Muscle of arm (tissue), 12 donors: ENCODE results near the gene SP2. TPM values are rescaled to one million over a fixed set of nuclear protein-coding genes. Genes with fewer than 3 reads are reported as not detected.
A peak's percentile ranks its signal among the peaks of the same experiment; 100 is the strongest.

ENCODE experiments used
- DNase-seq: peaks from one replicate; pipeline ENCODE4 v3.0.0-alpha.2; 2013
- polyA plus RNA-seq, 12 donors: library from polyadenylated mRNA; unstranded; fragments of 120-200 nt; gene quantifications; one replicate each; pipeline ENCODE4 v1.2.1, GENCODE V29; 2013; ENCODE audit not compliant: insufficient read length in 12 of 12

Gene SP2
- polyA plus RNA-seq, 12 donors, result 12.8 to 39.2 (median 15.4) TPM; not detected in 1

- DNase-seq, result no peak
Observed at GRCh38 chr17:47946516-47946915, 50.5 kb downstream of the SP2 start.

DNA sequence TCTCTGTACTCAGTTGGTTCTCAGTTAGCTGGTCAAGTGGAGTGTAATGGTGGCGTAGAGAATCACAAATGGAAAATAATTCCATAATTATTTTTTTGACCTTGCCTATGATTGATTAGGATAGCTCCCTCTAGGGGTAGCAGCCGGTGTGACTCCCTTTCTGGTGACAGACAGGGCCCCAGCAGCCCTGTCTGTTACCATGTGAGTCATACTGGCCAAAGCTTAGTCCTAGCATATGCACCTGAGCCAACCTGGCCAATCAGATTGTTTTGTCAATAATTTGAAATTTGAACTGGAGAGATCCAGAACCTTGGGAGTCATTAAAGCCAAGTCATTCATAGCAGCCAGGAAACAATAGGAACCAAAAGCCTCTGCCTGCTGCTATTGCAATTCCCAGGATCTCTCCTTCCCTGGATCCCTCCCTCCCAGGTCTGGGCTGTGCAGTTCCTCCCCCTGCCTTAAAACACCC, 50.9 kb downstream of the SP2 start:
- no peak for DNase-seq

DNA sequence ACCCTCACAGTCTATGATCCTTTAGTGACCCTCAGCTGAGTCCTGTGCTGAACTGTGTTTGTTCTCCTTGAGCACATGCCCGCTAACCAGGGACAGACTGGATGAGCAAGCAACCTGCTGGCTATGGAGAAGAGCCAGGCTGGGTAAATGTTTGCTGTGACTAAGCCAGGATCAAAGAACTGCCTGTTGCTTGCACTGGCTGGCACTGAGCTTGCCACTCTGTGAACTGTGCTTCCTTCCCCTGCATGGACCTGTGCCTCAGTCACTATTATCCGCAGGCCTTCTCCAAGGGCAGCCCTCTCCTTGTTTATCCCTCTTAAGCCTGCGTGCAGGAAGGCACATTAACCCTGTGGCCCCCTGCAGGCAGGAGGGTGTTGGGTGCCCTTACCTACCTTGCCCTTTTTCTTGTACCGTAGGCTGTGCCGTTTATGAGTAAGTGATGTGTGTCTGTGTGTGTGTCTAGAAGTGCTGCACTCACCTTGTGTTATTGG, 52.7 kb downstream of the SP2 start:
- no peak for DNase-seq

DNA sequence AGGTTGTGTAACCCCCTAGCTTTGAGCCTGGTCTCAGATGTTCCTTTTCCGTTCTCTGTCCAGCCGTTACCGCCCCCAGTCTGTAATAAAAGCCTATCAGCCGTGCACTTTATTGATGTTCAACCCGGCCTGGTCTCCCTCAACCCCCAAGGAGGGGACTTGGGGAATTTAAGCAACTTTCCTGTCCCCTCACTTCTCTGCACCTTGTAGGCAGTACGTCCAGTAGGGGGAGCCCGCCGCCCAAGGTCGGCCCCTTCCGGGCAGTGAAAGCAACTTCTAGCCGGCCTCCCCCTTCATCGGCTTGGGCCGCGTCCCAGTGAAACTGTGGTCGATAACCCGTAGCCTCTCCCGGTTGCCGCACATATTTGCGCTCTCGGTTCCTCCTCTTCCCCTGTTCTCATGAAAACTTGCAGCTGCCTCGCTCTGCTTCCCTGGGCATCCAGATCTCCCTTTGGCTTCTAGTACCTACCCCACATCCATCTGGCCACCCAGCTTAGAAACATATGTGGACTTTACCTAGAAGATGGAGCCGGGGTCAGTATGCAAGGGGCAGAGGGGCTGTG, 53.2 kb downstream of the SP2 start:
- DNase-seq, result peak; percentile 83

- DNase-seq, result no peak
Observed at GRCh38 chr17:47949946-47950345, 53.9 kb downstream of the SP2 start.

GRCh38 chr17:47950448-47950847, 54.4 kb downstream of the SP2 start:
- DNase-seq, result no peak

DNA sequence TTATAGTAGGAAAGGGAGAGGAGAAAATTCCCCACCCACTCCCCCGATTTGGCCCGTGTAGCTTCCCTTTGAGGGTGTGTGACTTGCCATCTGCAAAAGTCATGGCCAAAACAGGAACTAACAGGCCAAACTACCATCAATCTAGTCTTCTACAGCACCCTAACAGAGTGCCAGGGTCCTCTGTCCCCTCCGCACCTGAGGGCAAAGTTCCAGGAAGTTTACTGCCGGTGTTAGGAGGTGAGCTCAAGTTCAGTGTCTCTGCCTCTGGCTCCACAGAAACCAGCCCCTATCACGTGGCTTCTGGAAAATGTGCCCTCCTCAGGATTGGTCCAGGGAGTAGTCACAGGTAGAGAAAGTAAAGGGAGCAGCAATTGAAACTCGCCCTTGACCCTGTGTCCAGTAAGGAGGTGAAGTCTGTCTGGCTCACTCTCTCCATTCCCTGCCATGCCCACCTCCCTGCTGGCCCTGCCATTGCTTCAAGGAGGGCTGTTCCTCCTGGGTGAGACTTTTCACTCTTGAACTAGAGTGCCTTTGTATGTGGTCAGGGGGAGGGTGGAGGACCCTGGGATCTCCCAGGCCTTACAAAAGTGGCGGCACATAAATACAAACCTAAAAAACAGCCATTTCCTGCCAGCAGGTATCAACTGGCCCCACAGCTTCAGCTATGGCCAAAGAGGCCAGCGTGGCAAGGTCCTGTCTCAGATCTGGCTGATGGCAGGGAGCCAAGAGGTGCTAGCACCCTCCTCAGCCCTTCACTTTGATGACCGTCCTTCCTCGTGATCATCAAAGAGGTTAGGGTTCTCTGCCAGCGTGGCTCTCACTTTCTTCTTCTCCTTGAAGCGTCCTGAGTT, 56.4 kb downstream of the SP2 start:
- no peak for DNase-seq

DNA sequence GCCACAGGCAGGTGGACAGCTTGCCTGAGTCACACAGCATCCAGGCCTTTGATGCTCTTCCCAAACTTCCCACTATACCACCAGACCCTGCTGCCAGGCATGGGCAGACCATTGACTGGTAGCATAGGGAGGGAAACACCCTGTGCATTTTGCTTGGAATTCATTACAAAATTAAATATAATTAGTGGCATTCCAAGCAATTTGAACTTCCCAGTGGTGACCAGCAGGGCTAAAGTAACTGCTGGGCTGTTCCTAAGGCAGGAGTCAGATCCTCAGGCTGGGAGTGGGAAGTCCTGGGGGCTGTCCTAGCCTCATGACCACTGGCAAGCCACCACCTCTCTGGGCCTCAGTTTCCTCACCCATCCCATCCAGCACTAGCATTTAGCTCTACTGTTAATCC, 57.9 kb downstream of the SP2 start:
- no peak for DNase-seq

- no peak for DNase-seq
Observed at GRCh38 chr17:47955497-47956461, 59.7 kb downstream of the SP2 start.

- no peak for DNase-seq
Observed at GRCh38 chr17:47956791-47957590, 61.0 kb downstream of the SP2 start.

DNA sequence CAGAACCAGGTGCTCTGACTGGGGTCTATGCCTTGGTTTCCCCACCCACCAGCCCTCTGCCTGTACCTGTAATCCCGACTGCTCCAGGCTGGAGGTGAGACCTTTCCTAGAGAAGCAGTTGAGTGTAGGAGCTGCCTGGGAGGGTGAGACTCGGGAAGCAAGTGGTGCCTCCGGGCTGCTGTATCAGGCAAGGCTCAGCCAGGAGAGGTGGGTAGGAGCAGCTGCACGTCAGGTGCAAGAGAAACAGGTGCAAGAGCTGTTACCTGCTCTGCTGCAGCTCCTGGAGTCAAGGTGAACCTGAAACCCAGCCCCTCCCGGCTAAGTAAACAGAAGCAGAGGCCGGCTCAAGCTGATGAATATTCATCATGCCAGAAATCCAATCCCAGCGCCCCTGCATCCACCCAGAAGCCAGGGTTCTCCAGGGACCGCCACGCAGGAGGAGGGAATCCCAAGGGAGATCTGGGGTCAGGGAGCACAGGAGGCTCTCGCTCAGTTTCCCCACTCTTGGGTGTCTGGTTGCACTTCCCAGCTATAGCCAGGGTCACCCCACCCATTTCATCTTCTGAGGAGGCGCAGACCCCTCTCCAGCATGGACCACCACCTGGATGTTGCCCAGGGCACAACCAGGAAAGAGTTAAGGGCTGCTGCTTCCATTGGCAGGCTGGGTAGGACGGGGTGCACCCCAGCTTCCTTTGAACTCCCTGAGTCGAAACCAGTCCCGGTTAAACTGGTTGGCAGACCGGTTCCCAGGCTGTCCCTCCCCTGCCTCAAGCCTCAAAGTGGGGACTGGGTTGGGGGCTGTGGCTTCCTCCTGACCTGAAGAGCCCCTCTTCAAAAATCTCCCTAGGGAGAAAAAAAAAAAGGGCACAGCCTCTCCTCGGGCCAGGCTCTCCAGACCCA, 61.8 kb downstream of the SP2 start, which contains the start of gene PRR15L:
Gene PRR15L, minus strand, starts transcription at position 293 of the 900 bp plus-strand sequence. CDS start 4,649 bp downstream, outside the sequence.
- no peak for DNase-seq

- DNase-seq, result no peak
Observed at GRCh38 chr17:47959825-47960655, 64.0 kb downstream of the SP2 start.

GRCh38 chr17:47961406-47961805, 65.4 kb downstream of the SP2 start:
- no peak for DNase-seq

- no peak for DNase-seq
Observed at GRCh38 chr17:47962901-47963300, 66.9 kb downstream of the SP2 start.

GRCh38 chr17:47964856-47965255, 68.8 kb downstream of the SP2 start:
- DNase-seq, result no peak

DNA sequence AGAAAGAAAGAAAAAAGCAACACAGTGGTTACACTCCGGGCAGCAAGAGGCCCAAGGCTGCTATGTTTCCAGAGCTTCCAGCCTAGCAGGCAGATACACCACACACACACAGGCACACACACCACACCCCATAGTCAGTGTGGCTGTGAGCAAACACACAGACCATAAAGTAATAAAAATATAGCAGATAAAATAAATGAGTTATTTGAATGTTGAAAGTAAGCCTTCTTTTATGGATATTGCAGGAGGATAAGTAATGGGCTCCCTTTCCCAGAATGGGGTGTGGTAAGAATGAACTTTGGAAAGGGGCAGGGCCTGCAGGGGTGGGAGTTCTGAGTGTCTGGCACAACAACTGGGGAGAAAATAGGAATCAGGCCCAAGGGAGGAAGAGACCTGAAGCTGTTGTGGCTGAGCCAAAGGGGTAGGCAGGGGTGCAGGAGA, 70.1 kb downstream of the SP2 start:
- no peak for DNase-seq

DNA sequence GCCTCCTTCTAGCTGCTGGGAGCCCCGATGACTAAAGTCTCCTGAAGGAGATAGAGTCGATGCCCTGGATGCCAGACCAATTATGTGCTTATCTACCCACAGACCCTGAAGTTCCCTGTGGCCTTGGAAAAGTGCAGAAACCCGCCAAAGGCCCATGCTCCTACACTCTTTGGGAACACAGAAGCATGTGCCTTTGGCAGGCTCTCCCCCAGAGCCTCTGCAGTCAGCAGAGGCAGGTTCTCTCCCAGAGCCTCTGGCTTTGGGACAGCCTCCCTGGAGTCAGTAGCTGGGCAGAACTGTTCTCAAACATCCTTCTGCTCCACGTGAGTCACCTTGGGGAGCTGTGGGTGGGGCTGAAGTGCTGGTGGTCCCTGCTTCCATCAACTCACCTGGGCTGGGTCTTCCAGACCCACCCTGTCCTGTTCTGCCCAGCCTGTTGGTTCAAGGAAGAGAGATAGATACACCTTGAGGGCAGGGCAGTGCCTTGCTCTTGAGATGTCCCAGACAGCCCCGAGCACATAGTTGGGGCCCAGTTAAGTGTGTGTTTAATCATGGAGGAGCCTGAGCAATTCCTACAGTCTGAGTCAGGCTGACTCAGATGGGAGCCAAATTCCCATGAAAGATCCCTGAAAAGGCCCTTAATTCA, 71.7 kb downstream of the SP2 start:
- no peak for DNase-seq

DNA sequence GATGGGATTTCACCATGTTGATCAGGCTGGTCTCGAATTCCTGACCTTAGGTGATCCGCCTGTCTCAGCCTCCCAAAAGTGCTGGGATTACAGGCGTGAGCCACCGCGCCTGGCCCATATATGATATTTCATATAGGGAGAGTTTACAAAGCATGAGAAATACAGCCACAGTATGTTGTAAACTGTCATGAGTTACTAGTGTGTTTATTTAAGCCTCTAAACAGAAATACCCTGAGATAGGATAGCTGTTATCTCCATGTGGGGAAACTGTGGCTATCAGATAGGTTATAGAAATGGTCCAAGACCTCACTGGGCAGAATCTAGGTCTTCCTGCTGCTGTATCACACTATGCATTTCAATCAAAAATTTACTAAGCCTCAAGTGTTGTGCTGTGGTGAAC, 72.8 kb downstream of the SP2 start:
- DNase-seq, result no peak
